ENCODE measurements around the gene TRAM2.

- TF ChIP-seq CTCF (conservative IDR thresholded peaks at IDR 0.05; ENCODE audit: low read length) (no peak), EZH2phosphoT487 (IDR thresholded peaks at IDR 0.05; ENCODE audit: borderline replicate concordance) (no peak)
These were observed 35.0 kb upstream of the TRAM2 start for GRCh38 chr6:52611833-52612232.
